ENCODE data around the gene FRMPD3.

GRCh38 chrX:107421337-107421861 is 28.1 kb upstream of the FRMPD3 start:
- TF ChIP-seq POLR2AphosphoS5 (IDR thresholded peaks at IDR 0.05; ENCODE audit: borderline replicate concordance, low read depth, low read length): no peak
- no peak for TF ChIP-seq EZH2 (IDR thresholded peaks at IDR 0.05)
- TF ChIP-seq FOXP2 (optimal IDR thresholded peaks at IDR 0.05; ENCODE audit: control extremely low read depth, extremely low read length, insufficient read depth): no peak

All from SK-N-MC (cell line).